ENCODE data around the gene ST7. TPM values are rescaled to one million over a fixed set of nuclear protein-coding genes. Genes with fewer than 3 reads are reported as not detected.

The ST7 gene
- total and polyA plus RNA-seq, 2 experiments from 2014 or later = 9.9 to 18.3 TPM

- Mint-ChIP-seq H3K4me1 (peaks cover 13% of the 10 kb centered on the region; the same call in 2 of the 3 replicates), H3K4me3 (no peak overlapping the region), H3K9me3 (no peaks in the 10 kb centered on the region), H3K36me3 (ENCODE audit: low read depth) (no peaks in the 10 kb centered on the region), H3K27me3 (ENCODE audit: insufficient read depth, low read depth, poor library complexity) (peaks cover 9% of the 10 kb centered on the region), H3K27ac (no peak overlapping the region; the same call in 1 of the 2 replicates)
- no peaks in the 10 kb centered on the region for H4K20me1 ChIP-seq (replicated peaks; ENCODE audit: insufficient read depth)
- H3F3A ChIP-seq (replicated peaks; ENCODE audit: low read depth) = no peaks in the 10 kb centered on the region
- H3K4me3 ChIP-seq = no peak overlapping the region
- TF ChIP-seq POLR2AphosphoS5 (IDR thresholded peaks at IDR 0.05; ENCODE audit: low read depth) = no peak
- no peak for TF ChIP-seq ZNF114 (CRISPR knock-in tag; IDR thresholded peaks at IDR 0.05)
- TF ChIP-seq EZH2 (IDR thresholded peaks at IDR 0.05; ENCODE audit: low read depth, unreplicated experiment) = no peak
- TF ChIP-seq CREB1 (CRISPR knock-in tag; IDR thresholded peaks at IDR 0.05; ENCODE audit: low read depth) = no peak
- no peak overlapping the region for H2AFZ ChIP-seq
- H3K79me2 ChIP-seq (replicated peaks; ENCODE audit: insufficient read depth) = no peaks in the 10 kb centered on the region
- peaks cover 8% of the 10 kb centered on the region for H3K4me1 ChIP-seq (ENCODE audit: insufficient read depth)
- ATAC-seq = no peak; the same call in 2 of the 3 replicates
- H3K9me2 ChIP-seq (ENCODE audit: insufficient read depth) = 0 out of 2 replicates have a peak, but pooled peaks cover 6% of the 10 kb centered on the region
- no peak overlapping the region for H3K4me2 ChIP-seq
- H3K27ac ChIP-seq (ENCODE audit: low read depth) = no peak overlapping the region
- H3K36me3 ChIP-seq (ENCODE audit: insufficient read depth) = no peaks in the 10 kb centered on the region
- no peaks in the 10 kb centered on the region for H3K27me3 ChIP-seq (ENCODE audit: insufficient read depth)
- no peak for DNase-seq (ENCODE audit: low spot score)
These were observed 246.8 kb downstream of the ST7 start for GRCh38 chr7:117200132-117200531.

GRCh38 chr7:117200786-117201458, 247.6 kb downstream of the ST7 start:
- H3K27me3 Mint-ChIP-seq (ENCODE audit: insufficient read depth, low read depth, poor library complexity) = peaks cover 9% of the 10 kb centered on the region
- no peak overlapping the region for H3K27ac ChIP-seq (ENCODE audit: low read depth)
- TF ChIP-seq CTCF (conservative IDR thresholded peaks at IDR 0.05; ENCODE audit: low read depth in 2 of 2) = no peak
- TF ChIP-seq ZNF331 (CRISPR knock-in tag; IDR thresholded peaks at IDR 0.05; ENCODE audit: low read depth) = no peak
- TF ChIP-seq ZNF462 (CRISPR knock-in tag; IDR thresholded peaks at IDR 0.05) = no peak
- TF ChIP-seq POLR2AphosphoS5 (IDR thresholded peaks at IDR 0.05; ENCODE audit: low read depth) = no peak
- TF ChIP-seq REST (IDR thresholded peaks at IDR 0.05; ENCODE audit: unreplicated experiment) = no peak
- TF ChIP-seq EZH2 (IDR thresholded peaks at IDR 0.05; ENCODE audit: low read depth, unreplicated experiment) = no peak
- TF ChIP-seq STAT1 (IDR thresholded peaks at IDR 0.05; ENCODE audit: unreplicated experiment) = no peak

More at GRCh38 chr7:117200786-117201458, 247.6 kb downstream of the ST7 start:
- Histone ChIP-seq H3K4me1 (ENCODE audit: insufficient read depth) (peaks cover 8% of the 10 kb centered on the region; the same call in 1 of the 2 replicates), H3K36me3 (ENCODE audit: insufficient read depth) (no peaks in the 10 kb centered on the region), H3F3A (replicated peaks; ENCODE audit: low read depth) (no peaks in the 10 kb centered on the region), H4K20me1 (replicated peaks; ENCODE audit: insufficient read depth) (no peaks in the 10 kb centered on the region), H3K9me2 (ENCODE audit: insufficient read depth) (0 out of 2 replicates have a peak, but pooled peaks cover 6% of the 10 kb centered on the region), H3K27me3 (ENCODE audit: insufficient read depth) (no peaks in the 10 kb centered on the region), H2AFZ (no peak overlapping the region), H3K4me2 (0 out of 2 replicates have a peak overlapping the region, but pooled peaks have one; percentile 45), H3K4me3 (no peak overlapping the region), H3K79me2 (replicated peaks; ENCODE audit: insufficient read depth) (no peaks in the 10 kb centered on the region)
- H3K36me3 Mint-ChIP-seq (ENCODE audit: low read depth) = no peaks in the 10 kb centered on the region
- DNase-seq (ENCODE audit: low spot score) (no peak), ATAC-seq (no peak)
- no peak overlapping the region; the same call in 1 of the 2 replicates for H3K27ac Mint-ChIP-seq
- H3K4me3 Mint-ChIP-seq = no peak overlapping the region
- peaks cover 13% of the 10 kb centered on the region; the same call in 2 of the 3 replicates for H3K4me1 Mint-ChIP-seq
- no peaks in the 10 kb centered on the region for H3K9me3 Mint-ChIP-seq
